PC-3 (cell line): ENCODE data around the gene EIF4G3. TPM values are rescaled to one million over a fixed set of nuclear protein-coding genes. Genes with fewer than 3 reads are reported as not detected.
"Not testable (repeated sequence)": the region's sequence is repeated elsewhere in the genome, so short reads cannot be mapped to it uniquely, and the experiment has no call there.

Experiments
- ATAC-seq: fragments of 200-7000 bp; cut with Tn5 transposase; 2 replicates; pipeline ENCODE4 v1.9.1; 2020; ENCODE audit warnings: mild to moderate bottlenecking, moderate library complexity
- BruUV-seq: library from RNA; stranded (reverse); fragments of 400-500 nt; replicated peaks from 2 replicates; lab custom pipeline; 2021; lab: Mats Ljungman, UMichigan
- CTCF ChIA-PET: fragments of 300-600 bp; sonication (Branson Sonifier 250); formaldehyde crosslinking; loops from one replicate; lab custom pipeline; 2022; ENCODE audit warnings: antibody characterized with exemption; lab: Charles Lee
- POLR2A ChIA-PET: fragments of 300-600 bp; sonication (Branson Sonifier 250); formaldehyde crosslinking; loops from one replicate; lab custom pipeline; 2022; ENCODE audit warnings: antibody characterized with exemption; ENCODE audit not compliant: unreplicated experiment; lab: Charles Lee
- DNase-seq: peaks from one replicate; pipeline ENCODE4 v3.0.0-alpha.2; 2015
- H2AFZ ChIP-seq: fragments of 300-600 bp; sonication (generic); 2 replicates; pipeline ENCODE4 v1.6.0; 2016; ENCODE audit warnings: antibody characterized with exemption, low read length
- H3F3A ChIP-seq: fragments of 300-600 bp; sonication (generic); one replicate; pipeline ENCODE4 v1.6.0; 2017; ENCODE audit warnings: antibody characterized with exemption, low read length, control low read depth, mild to moderate bottlenecking; ENCODE audit not compliant: unreplicated experiment
- H3K27ac ChIP-seq: fragments of 300-600 bp; sonication (generic); 2 replicates; pipeline ENCODE4 v1.5.1; 2016; ENCODE audit warnings: mild to moderate bottlenecking, low read length
- H3K27me3 ChIP-seq: fragments of 300-600 bp; sonication (generic); 2 replicates; pipeline ENCODE4 v1.6.1; 2016; ENCODE audit warnings: low read length, mixed read lengths
- H3K36me3 ChIP-seq: fragments of 300-600 bp; sonication (generic); 2 replicates; pipeline ENCODE4 v1.6.1; 2016; ENCODE audit warnings: low read depth, mixed run types, low read length, mixed read lengths
- H3K4me1 ChIP-seq: fragments of 300-600 bp; sonication (generic); 2 replicates; pipeline ENCODE4 v1.5.1; 2016; ENCODE audit warnings: low read length; ENCODE audit not compliant: insufficient read depth
- H3K4me2 ChIP-seq: fragments of 300-600 bp; sonication (generic); 2 replicates; pipeline ENCODE4 v1.6.0; 2016; ENCODE audit warnings: low read length
- H3K4me3 ChIP-seq: fragments of 300-600 bp; sonication (generic); 2 replicates; pipeline ENCODE4 v1.5.1; 2016; ENCODE audit warnings: mild to moderate bottlenecking, low read length, mixed read lengths
- H3K79me2 ChIP-seq: fragments of 300-600 bp; sonication (generic); 2 replicates; pipeline ENCODE4 v1.6.1; 2017; ENCODE audit warnings: low read length, mixed read lengths
- H3K9ac ChIP-seq: fragments of 300-600 bp; sonication (generic); 2 replicates; pipeline ENCODE4 v1.6.0; 2016; ENCODE audit warnings: mild to moderate bottlenecking, low read length
- H3K9me2 ChIP-seq: fragments of 300-600 bp; sonication (generic); replicated peaks from 2 replicates; pipeline ENCODE4 v1.6.1; 2016; ENCODE audit warnings: mixed run types, low read length, mixed read lengths
- H3K9me3 ChIP-seq: fragments of 300-600 bp; sonication (generic); 2 replicates; pipeline ENCODE4 v1.6.1; 2016; ENCODE audit warnings: low read length, mixed read lengths
- H4K20me1 ChIP-seq: fragments of 300-600 bp; sonication (generic); 2 replicates; pipeline ENCODE4 v1.6.1; 2016; ENCODE audit warnings: low read length, mixed read lengths
- CTCF ChIP-seq: fragments of 300-600 bp; sonication (generic); conservative IDR thresholded peaks from 2 replicates; pipeline ENCODE4 v1.5.1; 2017; ENCODE audit warnings: antibody characterized with exemption, low read depth, mild to moderate bottlenecking, low read length
- EZH2 ChIP-seq: fragments of 300-600 bp; sonication (generic); IDR thresholded peaks from one replicate; pipeline ENCODE4 v1.6.1; 2017; ENCODE audit warnings: antibody characterized with exemption, mild to moderate bottlenecking, low read length; ENCODE audit not compliant: unreplicated experiment
- EZH2phosphoT487 ChIP-seq: fragments of 300-600 bp; sonication (generic); IDR thresholded peaks from 2 replicates; pipeline ENCODE4 v1.6.1; 2018; ENCODE audit warnings: mild to moderate bottlenecking, antibody characterized with exemption, low read length, borderline replicate concordance
- intact Hi-C: fragments of 100-400 bp; cut with micrococcal nuclease; formaldehyde crosslinking; loops from 2 replicates; pipeline ENCODE4 v1.9.0; 2023
- total RNA-seq: library from RNA; depleted of rRNA; stranded (reverse); fragments of >200 nt; gene quantifications from 2 replicates; pipeline ENCODE4 v1.2.3, GENCODE V29; 2014

The EIF4G3 gene
- total RNA-seq, 1 experiment from 2014 or later, result 16.9 TPM

- Histone ChIP-seq H3K9ac (no peak overlapping the region), H2AFZ (no peak overlapping the region), H3F3A (no peaks in the 10 kb centered on the region), H3K9me3 (no peaks in the 10 kb centered on the region), H3K27me3 (no peaks in the 10 kb centered on the region), H3K27ac (no peak overlapping the region), H3K9me2 (no peaks in the 10 kb centered on the region), H4K20me1 (no peaks in the 10 kb centered on the region), H3K4me1 (no peaks in the 10 kb centered on the region), H3K79me2 (no peaks in the 10 kb centered on the region), H3K4me3 (no peak overlapping the region), H3K36me3 (no peaks in the 10 kb centered on the region), H3K4me2 (no peak overlapping the region)
- DNase-seq (peak; percentile 81), ATAC-seq (peak; percentile 86)
- ChIA-PET CTCF (no interaction called here), POLR2A (no interaction called here)
- intact Hi-C loops, result no loop called here
- TF ChIP-seq EZH2phosphoT487 (no peak), EZH2 (no peak), CTCF (no peak)
- no TSS peak for BruUV-seq
Observed at GRCh38 chr1:21206117-21206516, 29.4 kb upstream of the EIF4G3 start.

- no peaks in the 10 kb centered on the region for H3K79me2 ChIP-seq
- H3K9ac ChIP-seq, result no peak overlapping the region
- ATAC-seq (no peak), DNase-seq (peak; percentile 36)
- TF ChIP-seq EZH2phosphoT487 (no peak), EZH2 (no peak), CTCF (no peak)
- no peaks in the 10 kb centered on the region for H3K9me3 ChIP-seq
- intact Hi-C loops, result no loop called here
- H3K9me2 ChIP-seq, result no peaks in the 10 kb centered on the region
- no peaks in the 10 kb centered on the region for H3F3A ChIP-seq
- H2AFZ ChIP-seq, result no peak overlapping the region
- H3K27ac ChIP-seq, result no peak overlapping the region
- no peaks in the 10 kb centered on the region for H4K20me1 ChIP-seq
- ChIA-PET CTCF (interaction anchor here (0.6 kb wide), 2 partner anchors 20 to 26 kb away, joined by 3 to 15 read pairs; no protein-coding TSS in a partner anchor), POLR2A (interaction anchor here (0.6 kb wide), 1 partner anchor 120 kb away, joined by 13 read pairs; no protein-coding TSS in a partner anchor)
- no peaks in the 10 kb centered on the region for H3K4me1 ChIP-seq
- H3K4me2 ChIP-seq, result no peak overlapping the region
- no peak overlapping the region for H3K4me3 ChIP-seq
- no TSS peak for BruUV-seq
- H3K27me3 ChIP-seq, result no peaks in the 10 kb centered on the region
- H3K36me3 ChIP-seq, result no peaks in the 10 kb centered on the region
Observed at GRCh38 chr1:21205416-21205815, 28.7 kb upstream of the EIF4G3 start.

- Histone ChIP-seq H3K27ac (no peak overlapping the region), H3K4me1 (no peaks in the 10 kb centered on the region), H4K20me1 (no peaks in the 10 kb centered on the region), H3K9me2 (no peaks in the 10 kb centered on the region), H3K9me3 (no peaks in the 10 kb centered on the region), H3K27me3 (no peaks in the 10 kb centered on the region), H3K4me2 (no peak overlapping the region), H3K79me2 (no peaks in the 10 kb centered on the region), H3K36me3 (no peaks in the 10 kb centered on the region), H2AFZ (no peak overlapping the region), H3K9ac (no peak overlapping the region), H3K4me3 (no peak overlapping the region), H3F3A (no peaks in the 10 kb centered on the region)
- ChIA-PET POLR2A (no interaction called here), CTCF (no interaction called here)
- no peak for TF ChIP-seq CTCF
- TF ChIP-seq EZH2phosphoT487, result no peak
- TF ChIP-seq EZH2, result no peak
- no TSS peak for BruUV-seq
- ATAC-seq, result no peak
- no peak for DNase-seq
- intact Hi-C loops, result no loop called here
Observed at GRCh38 chr1:21201650-21202049, 25.0 kb upstream of the EIF4G3 start.

- CTCF ChIA-PET, POLR2A ChIA-PET, H3K27ac ChIP-seq, H4K20me1 ChIP-seq, H3K27me3 ChIP-seq, H3K4me3 ChIP-seq, H3K9me3 ChIP-seq, H3K36me3 ChIP-seq, BruUV-seq, H3F3A ChIP-seq, H2AFZ ChIP-seq, H3K9ac ChIP-seq, H3K9me2 ChIP-seq, H3K4me1 ChIP-seq, H3K4me2 ChIP-seq, intact Hi-C loops, H3K79me2 ChIP-seq: not testable (repeated sequence)
- peak; percentile 13; the same call in 1 of the 2 replicates for ATAC-seq
- DNase-seq, result peak; percentile 43
Observed at GRCh38 chr1:21201238-21201637, 24.5 kb upstream of the EIF4G3 start.
